CD4-positive, alpha-beta memory T cell (primary cell): ENCODE results near the gene PLEKHJ1. TPM values are rescaled to one million over a fixed set of nuclear protein-coding genes. Genes with fewer than 3 reads are reported as not detected.

Experiments used
- CTCF ChIA-PET: fragments of 350-600 bp; sonication (Branson Sonifier 250); formaldehyde crosslinking; loops from one replicate; lab custom pipeline; 2021; ENCODE audit warnings: inconsistent platforms; ENCODE audit not compliant: partially characterized antibody; lab: Charles Lee
- POLR2A ChIA-PET: fragments of 350-600 bp; sonication (Branson Sonifier 250); formaldehyde crosslinking; loops from one replicate; lab custom pipeline; 2021; ENCODE audit not compliant: partially characterized antibody; lab: Charles Lee
- DNase-seq, 5 donors: peaks; one replicate each; pipeline versions ENCODE4 v3.0.0 to v3.0.0-alpha.2; 2020 to 2022; ENCODE audit warnings: mixed read lengths in 1 of 5
- H3K27ac ChIP-seq: one replicate; pipeline ENCODE4 v1.7.0; 2013; ENCODE audit warnings: low read depth, low read length
- H3K27me3 ChIP-seq: 2 replicates; pipeline ENCODE4 v1.7.0; 2013; ENCODE audit warnings: mild to moderate bottlenecking, low read length, moderate library complexity; ENCODE audit not compliant: insufficient read depth
- H3K36me3 ChIP-seq: 2 replicates; pipeline ENCODE4 v1.7.0; 2013; ENCODE audit warnings: mild to moderate bottlenecking, low read length, moderate library complexity; ENCODE audit not compliant: insufficient read depth
- H3K4me1 ChIP-seq: 2 replicates; pipeline ENCODE4 v1.7.0; 2013; ENCODE audit warnings: mild to moderate bottlenecking, low read length, moderate library complexity; ENCODE audit not compliant: insufficient read depth
- H3K4me3 ChIP-seq, 2 donors: one replicate each; pipeline ENCODE4 v1.7.0; 2013; ENCODE audit warnings: low read length in 2 of 2, mild to moderate bottlenecking in 1 of 2
- H3K9me3 ChIP-seq, 2 donors: one replicate each; pipeline ENCODE4 v1.7.0; 2013; ENCODE audit warnings: low read length in 2 of 2, control low read depth in 1 of 2; ENCODE audit not compliant: control insufficient read depth in 1 of 2
- H3K27ac Mint-ChIP-seq, 7 donors: one replicate each; pipeline ENCODE4 v1.8.0; 2020 to 2021; ENCODE audit warnings: mixed read lengths in 7 of 7, mild to moderate bottlenecking in 6 of 7, inconsistent platforms in 3 of 7, moderate library complexity in 3 of 7
- H3K27me3 Mint-ChIP-seq, 2 donors: one replicate each; pipeline ENCODE4 v1.8.0; 2020 to 2021; ENCODE audit warnings: mixed read lengths in 2 of 2
- H3K36me3 Mint-ChIP-seq, 2 donors: one replicate each; pipeline ENCODE4 v1.8.0; 2020 to 2021; ENCODE audit warnings: mixed read lengths in 2 of 2, inconsistent platforms in 1 of 2, mild to moderate bottlenecking in 1 of 2
- H3K4me1 Mint-ChIP-seq, 4 donors: one replicate each; pipeline ENCODE4 v1.8.0; 2020 to 2021; ENCODE audit warnings: mixed read lengths in 4 of 4, mild to moderate bottlenecking in 1 of 4
- H3K4me3 Mint-ChIP-seq, 8 donors: one replicate each; pipeline ENCODE4 v1.8.0; 2020 to 2021; ENCODE audit warnings: mixed read lengths in 8 of 8, mild to moderate bottlenecking in 7 of 8, moderate library complexity in 6 of 8, inconsistent platforms in 3 of 8
- H3K9me3 Mint-ChIP-seq, 8 donors: one replicate each; pipeline ENCODE4 v1.8.0; 2020 to 2021; ENCODE audit warnings: mixed read lengths in 8 of 8, mild to moderate bottlenecking in 5 of 8, inconsistent platforms in 3 of 8, moderate library complexity in 1 of 8
- intact Hi-C: fragments of 100-400 bp; cut with micrococcal nuclease; formaldehyde crosslinking; loops from one replicate; pipeline ENCODE4 v1.15.1; 2023
- polyA plus RNA-seq, 2 donors: library from polyadenylated mRNA; unstranded; fragments of 300-500 nt; fragmentation: Illumina TruSeq; gene quantifications; one replicate each; pipeline ENCODE4 v1.2.3, GENCODE V29; 2021
- total RNA-seq, 2 experiments: library from RNA; stranded (reverse); gene quantifications; one replicate each; pipeline ENCODE4 v1.2.3, GENCODE V29; 2021

The PLEKHJ1 gene
- total and polyA plus RNA-seq, 4 experiments from 2014 or later = 64.9 to 119 (median 85.2) TPM

DNA sequence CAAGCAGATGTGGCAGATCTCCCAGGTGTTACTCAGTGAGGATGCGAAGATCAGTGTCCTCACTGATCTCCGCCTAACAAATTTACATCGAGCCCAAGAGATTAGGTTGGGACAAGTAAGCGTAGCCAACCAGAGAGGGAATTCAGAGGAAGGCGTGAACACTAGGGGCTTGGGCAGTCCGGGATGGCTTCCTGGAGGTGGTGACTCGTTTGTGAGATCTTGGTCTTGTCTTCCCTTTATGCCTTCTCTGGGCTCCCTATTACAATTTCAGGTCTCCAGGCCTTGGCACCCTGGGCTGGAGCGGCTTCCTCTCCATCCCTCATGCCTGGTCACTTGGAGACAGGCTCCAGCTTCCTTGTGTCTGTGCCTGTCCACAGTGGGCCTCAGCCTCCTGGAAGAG is 6.7 kb upstream of the PLEKHJ1 start:
- no peaks in the 10 kb centered on the region for H3K9me3 Mint-ChIP-seq

GRCh38 chr19:2242092-2242537 is 6.0 kb upstream of the PLEKHJ1 start:
- H3K9me3 ChIP-seq = no peaks in the 10 kb centered on the region
- Mint-ChIP-seq H3K27ac (peak overlapping the region in 3 of 7 donors; percentile 52 to 82 (median 71)), H3K9me3 (no peaks in the 10 kb centered on the region), H3K27me3 (no peaks in the 10 kb centered on the region), H3K4me1 (peaks cover 36 to 66% (median 49%) of the 10 kb centered on the region in 4 donors), H3K36me3 (peaks cover 25 to 44% of the 10 kb centered on the region in 2 donors), H3K4me3 (peak overlapping the region in 6 of 8 donors; percentile 40 to 74 (median 54))
- H3K27me3 ChIP-seq = no peaks in the 10 kb centered on the region
- H3K4me3 ChIP-seq = no peak overlapping the region
- intact Hi-C loops = no loop called here
- no peak for DNase-seq
- ChIA-PET CTCF (no interaction called here), POLR2A (interaction anchor here (10.5 kb wide), 1 partner anchor 14 kb away, joined by 325 read pairs; the partner anchor contains the start of genes AMH and JSRP1)
- peaks cover 46% of the 10 kb centered on the region for H3K36me3 ChIP-seq
- H3K4me1 ChIP-seq = peaks cover 65% of the 10 kb centered on the region
- no peak overlapping the region for H3K27ac ChIP-seq

More for the DNA sequence above, 6.7 kb upstream of the PLEKHJ1 start:
- no peaks in the 10 kb centered on the region for H3K27me3 Mint-ChIP-seq
- H3K36me3 Mint-ChIP-seq = peaks cover 25 to 45% of the 10 kb centered on the region in 2 donors
- intact Hi-C loops = no loop called here
- peaks cover 58% of the 10 kb centered on the region for H3K4me1 ChIP-seq
- no peaks in the 10 kb centered on the region for H3K27me3 ChIP-seq
- H3K4me1 Mint-ChIP-seq = peaks cover 33 to 60% (median 44%) of the 10 kb centered on the region in 4 donors
- H3K36me3 ChIP-seq = peaks cover 51% of the 10 kb centered on the region
- peak overlapping the region in 5 of 8 donors; percentile 40 to 74 (median 58) for H3K4me3 Mint-ChIP-seq
- H3K27ac Mint-ChIP-seq = peak overlapping the region in 5 of 7 donors; percentile 24 to 87 (median 67)
- no peak overlapping the region for H3K27ac ChIP-seq
- no peaks in the 10 kb centered on the region for H3K9me3 ChIP-seq
- CTCF ChIA-PET = no interaction called here
- POLR2A ChIA-PET = interaction anchor here (1.4 to 10.5 kb wide), 3 partner anchors 13 to 31 kb away, joined by 5 to 325 read pairs (median 9); partner anchors contain the start of genes AMH and JSRP1
- no peak for DNase-seq
- H3K4me3 ChIP-seq = no peak overlapping the region

- peaks cover 36% of the 10 kb centered on the region for H3K36me3 ChIP-seq
- Mint-ChIP-seq H3K27me3 (peaks cover 2 to 5% of the 10 kb centered on the region in 2 donors), H3K27ac (peak overlapping the region; percentile 88 to 99 (median 97)), H3K36me3 (peaks cover 21 to 50% of the 10 kb centered on the region in 2 donors), H3K9me3 (peaks cover 0 to 5% (median 0%) of the 10 kb centered on the region in 8 donors), H3K4me3 (peak overlapping the region; percentile 86 to 100 (median 98)), H3K4me1 (peaks cover 41 to 71% (median 53%) of the 10 kb centered on the region in 4 donors)
- H3K4me3 ChIP-seq = peak overlapping the region; percentile 63 to 88
- no peak for DNase-seq
- ChIA-PET POLR2A (interaction anchor here (9.2 to 10.5 kb wide), 2 partner anchors 15 to 31 kb away, joined by 251 to 325 read pairs; partner anchors contain the start of genes AMH and JSRP1), CTCF (interaction anchor here (3.4 to 4.8 kb wide), 4 partner anchors 13 to 32 kb away, joined by 11 to 75 read pairs (median 43); no protein-coding TSS in a partner anchor)
- H3K27me3 ChIP-seq = no peaks in the 10 kb centered on the region
- no peaks in the 10 kb centered on the region for H3K9me3 ChIP-seq
- peaks cover 65% of the 10 kb centered on the region for H3K4me1 ChIP-seq
- intact Hi-C loops = no loop called here
- peak overlapping the region; percentile 98 for H3K27ac ChIP-seq
Measured at GRCh38 chr19:2240881-2241760, 5.0 kb upstream of the PLEKHJ1 start.

- Mint-ChIP-seq H3K27ac (peak overlapping the region; percentile 92 to 99 (median 97)), H3K4me3 (peak overlapping the region; percentile 86 to 100 (median 98)), H3K9me3 (peaks cover 0 to 5% (median 0%) of the 10 kb centered on the region in 8 donors), H3K4me1 (peaks cover 40 to 76% (median 58%) of the 10 kb centered on the region in 4 donors), H3K27me3 (peaks cover 2 to 5% of the 10 kb centered on the region in 2 donors), H3K36me3 (peaks cover 16 to 49% of the 10 kb centered on the region in 2 donors)
- Histone ChIP-seq H3K4me1 (peaks cover 70% of the 10 kb centered on the region), H3K27me3 (no peaks in the 10 kb centered on the region), H3K36me3 (peaks cover 25% of the 10 kb centered on the region), H3K4me3 (peak overlapping the region; percentile 63 to 88), H3K9me3 (no peaks in the 10 kb centered on the region), H3K27ac (peak overlapping the region; percentile 98)
- peak; percentile 48 to 79 (median 56) for DNase-seq
- ChIA-PET CTCF (interaction anchor here (0.6 to 4.8 kb wide), 13 partner anchors 9 to 343 kb away, joined by 3 to 75 read pairs (median 4); partner anchors contain the start of genes AMH and AP3D1), POLR2A (interaction anchor here (1.1 to 10.5 kb wide), 11 partner anchors 16 to 238 kb away, joined by 3 to 325 read pairs (median 5); partner anchors contain the start of genes AMH, AP3D1, GADD45B and JSRP1)
- intact Hi-C loops = loop anchor here (5.0 kb wide), 1 partner anchor 237 kb away; the partner anchor contains the start of gene GADD45B
Measured at GRCh38 chr19:2239771-2240770, 3.9 kb upstream of the PLEKHJ1 start.

DNA sequence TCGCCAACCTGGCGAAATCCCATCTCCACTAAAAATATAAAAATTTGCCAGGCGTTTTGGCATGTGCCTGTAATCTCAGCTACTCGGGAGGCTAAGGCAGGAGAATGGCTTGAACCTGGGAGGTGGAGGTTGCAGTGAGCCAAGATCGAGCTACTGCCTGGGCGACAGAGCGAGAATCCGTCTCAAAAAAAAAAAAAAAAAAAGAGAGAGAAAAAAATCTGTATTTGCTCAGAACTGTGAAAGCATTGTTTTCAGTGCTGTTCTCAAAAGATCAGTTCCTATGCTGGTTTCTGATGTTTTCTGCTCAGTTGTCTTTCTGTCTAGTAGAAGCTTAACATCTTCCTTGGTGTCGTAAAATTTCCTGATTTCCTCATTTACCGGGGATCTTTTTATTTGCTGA is 3.0 kb upstream of the PLEKHJ1 start:
- Mint-ChIP-seq H3K4me1 (peaks cover 43 to 81% (median 64%) of the 10 kb centered on the region in 4 donors), H3K27ac (peak overlapping the region; percentile 84 to 99 (median 97)), H3K9me3 (peaks cover 0 to 5% (median 0%) of the 10 kb centered on the region in 8 donors), H3K27me3 (peaks cover 2 to 5% of the 10 kb centered on the region in 2 donors), H3K36me3 (peaks cover 11 to 45% of the 10 kb centered on the region in 2 donors), H3K4me3 (peak overlapping the region; percentile 86 to 100 (median 98))
- Histone ChIP-seq H3K9me3 (no peaks in the 10 kb centered on the region), H3K4me3 (peak overlapping the region in 1 of 2 donors; percentile 88), H3K27ac (peak overlapping the region; percentile 98), H3K27me3 (no peaks in the 10 kb centered on the region), H3K4me1 (peaks cover 78% of the 10 kb centered on the region), H3K36me3 (peaks cover 16% of the 10 kb centered on the region)
- intact Hi-C loops = loop anchor here (5.0 kb wide), 1 partner anchor 238 kb away; the partner anchor contains the start of gene GADD45B
- CTCF ChIA-PET = interaction anchor here (0.6 to 4.8 kb wide), 13 partner anchors 10 to 342 kb away, joined by 3 to 75 read pairs (median 4); partner anchors contain the start of genes AMH and AP3D1
- POLR2A ChIA-PET = interaction anchor here (1.0 to 10.5 kb wide), 12 partner anchors 17 to 239 kb away, joined by 3 to 325 read pairs (median 4); partner anchors contain the start of genes AMH, AP3D1, GADD45B and JSRP1
- no peak for DNase-seq

DNA sequence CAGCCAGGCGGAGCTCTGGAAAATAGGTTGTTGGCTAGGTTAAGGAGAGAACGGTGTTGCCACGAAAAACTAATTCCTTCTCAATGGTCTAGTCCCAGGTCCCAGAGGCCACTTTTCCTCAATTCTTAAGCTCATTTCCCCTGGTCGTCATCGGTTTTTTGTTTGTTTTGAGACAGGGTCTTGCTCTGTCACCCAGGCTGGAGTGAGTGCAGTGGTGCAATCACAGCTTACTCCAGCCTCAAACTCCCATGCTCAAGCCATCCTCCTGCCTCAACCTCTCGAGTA is 1.7 kb upstream of the PLEKHJ1 start:
- Histone ChIP-seq H3K27me3 (no peaks in the 10 kb centered on the region), H3K4me3 (peak overlapping the region; percentile 38 to 88), H3K27ac (peak overlapping the region; percentile 98), H3K9me3 (no peaks in the 10 kb centered on the region), H3K36me3 (peaks cover 8% of the 10 kb centered on the region), H3K4me1 (peaks cover 75% of the 10 kb centered on the region)
- Mint-ChIP-seq H3K36me3 (peaks cover 11 to 49% of the 10 kb centered on the region in 2 donors), H3K4me1 (peaks cover 44 to 80% (median 64%) of the 10 kb centered on the region in 4 donors), H3K9me3 (peaks cover 0 to 5% (median 0%) of the 10 kb centered on the region in 8 donors), H3K4me3 (peak overlapping the region; percentile 86 to 100 (median 98)), H3K27ac (peak overlapping the region; percentile 84 to 99 (median 97)), H3K27me3 (peaks cover 2 to 5% of the 10 kb centered on the region in 2 donors)
- CTCF ChIA-PET = interaction anchor here (0.6 to 4.8 kb wide), 9 partner anchors 16 to 383 kb away, joined by 3 to 75 read pairs (median 5); no protein-coding TSS in a partner anchor
- POLR2A ChIA-PET = interaction anchor here (0.9 to 10.5 kb wide), 6 partner anchors 18 to 381 kb away, joined by 3 to 325 read pairs (median 8); partner anchors contain the start of genes AMH, AP3D1, JSRP1 and TIMM13
- intact Hi-C loops = loop anchor here (5.0 kb wide), 1 partner anchor 239 kb away; the partner anchor contains the start of gene GADD45B
- no peak for DNase-seq
